ENCODE data around the gene SETDB1.

SETDB1 gene

GRCh38 chr1:151006327-151007052, 80.3 kb downstream of the SETDB1 start, which contains the start of gene MINDY1:
TSS of gene MINDY1 (minus strand) at chr1:151006902. CDS start at chr1:151002617, 4,285 bp downstream.
- DNase-seq: peak; percentile 14

GRCh38 chr1:151007853-151008243, 81.7 kb downstream of the SETDB1 start:
- no peak for DNase-seq

- DNase-seq: peak; percentile 97
Observed at GRCh38 chr1:151008244-151009205, 82.4 kb downstream of the SETDB1 start, which contains the start of gene PRUNE1. TSS of gene PRUNE1 (plus strand) at chr1:151008449. CDS start at chr1:151008633, 184 bp downstream.

GRCh38 chr1:151009206-151009587, 83.0 kb downstream of the SETDB1 start:
- DNase-seq: no peak

GRCh38 chr1:151009674-151010345, 83.6 kb downstream of the SETDB1 start:
- no peak for DNase-seq

GRCh38 chr1:151010346-151010726, 84.2 kb downstream of the SETDB1 start:
- DNase-seq: no peak

GRCh38 chr1:151011154-151011850, 85.1 kb downstream of the SETDB1 start:
- no peak for DNase-seq

GRCh38 chr1:151012684-151013471, 86.7 kb downstream of the SETDB1 start:
- no peak for DNase-seq

- DNase-seq: no peak
Observed at GRCh38 chr1:151013518-151013917, 87.4 kb downstream of the SETDB1 start.

Measured in T-helper 9 cell (primary cell).